ENCODE measurements around the gene NAPEPLD. TPM values are rescaled to one million over a fixed set of nuclear protein-coding genes. Genes with fewer than 3 reads are reported as not detected.

The NAPEPLD gene
- total RNA-seq, 4 donors from 2014 or later = 1.5 to 8.4 (median 4.7) TPM

DNA sequence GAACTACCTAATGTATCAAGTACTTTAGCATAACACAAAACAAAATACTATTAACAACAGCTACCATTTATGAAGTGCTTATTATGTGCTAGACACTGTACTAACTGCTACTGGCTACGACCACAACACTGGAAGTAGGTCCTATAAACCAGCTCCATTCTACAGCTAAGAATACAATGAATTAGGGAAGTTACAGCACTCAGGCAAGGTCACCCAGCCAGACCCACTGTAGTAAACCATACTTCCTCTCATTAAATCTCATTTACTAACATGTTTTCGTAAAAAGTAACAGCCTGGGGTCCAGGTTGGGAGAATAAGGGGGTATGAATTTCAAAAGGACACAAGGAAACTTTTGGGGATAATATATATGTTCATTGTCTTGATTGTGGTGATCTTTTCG is 25.4 kb downstream of the NAPEPLD start:
- TF ChIP-seq, protein P1, sequence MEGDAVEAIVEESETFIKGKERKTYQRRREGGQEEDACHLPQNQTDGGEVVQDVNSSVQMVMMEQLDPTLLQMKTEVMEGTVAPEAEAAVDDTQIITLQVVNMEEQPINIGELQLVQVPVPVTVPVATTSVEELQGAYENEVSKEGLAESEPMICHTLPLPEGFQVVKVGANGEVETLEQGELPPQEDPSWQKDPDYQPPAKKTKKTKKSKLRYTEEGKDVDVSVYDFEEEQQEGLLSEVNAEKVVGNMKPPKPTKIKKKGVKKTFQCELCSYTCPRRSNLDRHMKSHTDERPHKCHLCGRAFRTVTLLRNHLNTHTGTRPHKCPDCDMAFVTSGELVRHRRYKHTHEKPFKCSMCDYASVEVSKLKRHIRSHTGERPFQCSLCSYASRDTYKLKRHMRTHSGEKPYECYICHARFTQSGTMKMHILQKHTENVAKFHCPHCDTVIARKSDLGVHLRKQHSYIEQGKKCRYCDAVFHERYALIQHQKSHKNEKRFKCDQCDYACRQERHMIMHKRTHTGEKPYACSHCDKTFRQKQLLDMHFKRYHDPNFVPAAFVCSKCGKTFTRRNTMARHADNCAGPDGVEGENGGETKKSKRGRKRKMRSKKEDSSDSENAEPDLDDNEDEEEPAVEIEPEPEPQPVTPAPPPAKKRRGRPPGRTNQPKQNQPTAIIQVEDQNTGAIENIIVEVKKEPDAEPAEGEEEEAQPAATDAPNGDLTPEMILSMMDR (IDR thresholded peaks at IDR 0.05) = no peak
- TF ChIP-seq POLR2A (IDR thresholded peaks at IDR 0.05) = no peak
- Histone ChIP-seq H3K36me3 (peaks cover 0 to 62% (median 0%) of the 10 kb centered on the region in 3 donors), H3K9me3 (no peaks in the 10 kb centered on the region), H3K4me3 (no peak overlapping the region), H3K27ac (no peak overlapping the region), H3K4me1 (no peaks in the 10 kb centered on the region), H3K27me3 (no peaks in the 10 kb centered on the region)
- WGBS, 2 donors = 55 to 62% methylated on average over 3 of the region's 3 CpGs
- intact Hi-C loops (cut with DNase I) = no loop called here
- no peak for DNase-seq

DNA sequence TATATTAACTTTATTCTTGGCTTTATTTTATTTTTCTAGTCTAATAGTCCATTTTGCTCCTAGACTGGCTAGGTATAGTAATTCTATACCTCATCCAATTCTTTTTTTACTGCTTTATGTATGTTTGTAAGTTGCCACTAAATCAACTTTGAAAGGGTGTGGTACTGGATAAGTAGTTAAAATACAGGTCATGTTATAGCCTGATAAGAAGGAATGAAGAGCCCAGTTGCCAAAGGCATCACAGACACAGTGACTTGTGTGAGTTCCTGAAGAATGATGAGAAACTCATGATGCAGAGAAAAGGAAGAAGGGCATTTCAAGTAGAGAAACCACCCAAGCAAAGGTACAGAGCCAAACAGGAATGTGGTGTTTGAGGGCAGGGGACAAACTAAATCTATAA is 27.3 kb downstream of the NAPEPLD start:
- no peak for TF ChIP-seq POLR2A (IDR thresholded peaks at IDR 0.05)
- TF ChIP-seq, protein P1 (IDR thresholded peaks at IDR 0.05) = no peak
- Histone ChIP-seq H3K36me3 (peaks cover 0 to 44% (median 0%) of the 10 kb centered on the region in 3 donors), H3K27me3 (no peaks in the 10 kb centered on the region), H3K9me3 (no peaks in the 10 kb centered on the region), H3K27ac (no peak overlapping the region), H3K4me1 (no peaks in the 10 kb centered on the region), H3K4me3 (no peak overlapping the region)
- DNase-seq = no peak
- intact Hi-C loops (cut with DNase I) = no loop called here

DNA sequence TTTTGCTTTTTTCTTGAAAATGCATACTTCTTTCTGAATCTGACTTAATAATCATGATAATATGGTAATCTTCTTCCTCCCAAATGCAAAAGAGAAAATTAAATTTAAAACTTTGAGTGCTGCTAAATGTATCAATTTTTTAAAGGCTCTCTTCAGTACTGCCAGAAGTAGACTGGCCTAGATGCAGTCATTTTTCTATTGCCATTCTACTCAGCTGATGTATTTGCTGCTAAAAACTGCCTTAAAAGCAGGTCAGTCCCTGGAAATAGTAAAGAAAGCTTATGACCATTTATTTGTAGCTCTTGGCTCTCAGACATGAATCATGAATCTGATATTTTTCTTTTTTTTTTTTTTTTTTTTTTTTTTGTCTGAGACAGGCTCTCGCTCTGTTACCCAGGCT is 28.5 kb downstream of the NAPEPLD start:
- no peaks in the 10 kb centered on the region for H3K4me1 ChIP-seq
- intact Hi-C loops (cut with DNase I) = no loop called here
- H3K9me3 ChIP-seq = no peaks in the 10 kb centered on the region
- WGBS, 2 donors = 71 to 83% methylated on average over 1 of the region's 1 CpG
- no peaks in the 10 kb centered on the region for H3K27me3 ChIP-seq
- H3K27ac ChIP-seq = no peak overlapping the region
- peaks cover 0 to 33% (median 0%) of the 10 kb centered on the region in 3 donors for H3K36me3 ChIP-seq
- H3K4me3 ChIP-seq = no peak overlapping the region
- no peak for TF ChIP-seq POLR2A (IDR thresholded peaks at IDR 0.05)
- TF ChIP-seq, protein P1 (IDR thresholded peaks at IDR 0.05) = no peak
- DNase-seq = no peak

DNA sequence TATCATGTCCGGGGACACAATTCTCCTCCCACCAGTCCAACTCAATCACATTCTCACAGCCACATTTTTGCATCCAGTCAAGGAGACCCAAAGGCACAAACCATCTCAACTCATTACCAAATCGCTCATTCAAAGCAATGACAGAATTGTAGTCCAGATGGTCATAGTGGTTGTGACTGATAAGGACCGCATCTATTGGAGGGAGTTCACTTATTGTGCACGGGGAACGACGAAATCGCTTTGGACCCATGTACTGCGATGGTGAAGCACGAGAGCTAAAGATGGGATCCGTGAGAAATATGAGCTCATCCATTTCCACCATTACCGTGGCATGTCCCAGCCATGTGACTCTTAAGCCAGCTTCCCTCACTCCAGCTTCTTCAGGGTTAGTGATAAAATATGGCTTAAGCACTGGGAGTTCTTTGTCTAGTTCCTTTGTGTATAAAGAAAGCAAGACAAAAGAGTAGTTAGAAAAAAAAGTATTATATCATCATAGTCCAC is 29.1 kb downstream of the NAPEPLD start:
- H3K36me3 ChIP-seq = peaks cover 0 to 32% (median 0%) of the 10 kb centered on the region in 3 donors
- DNase-seq = no peak
- H3K27ac ChIP-seq = no peak overlapping the region
- no peaks in the 10 kb centered on the region for H3K4me1 ChIP-seq
- no peak overlapping the region for H3K4me3 ChIP-seq
- H3K9me3 ChIP-seq = no peaks in the 10 kb centered on the region
- no peak for TF ChIP-seq POLR2A (IDR thresholded peaks at IDR 0.05)
- H3K27me3 ChIP-seq = no peaks in the 10 kb centered on the region
- WGBS, 2 donors = 94 to 99% methylated on average over 11 of the region's 11 CpGs
- intact Hi-C loops (cut with DNase I) = no loop called here

DNA sequence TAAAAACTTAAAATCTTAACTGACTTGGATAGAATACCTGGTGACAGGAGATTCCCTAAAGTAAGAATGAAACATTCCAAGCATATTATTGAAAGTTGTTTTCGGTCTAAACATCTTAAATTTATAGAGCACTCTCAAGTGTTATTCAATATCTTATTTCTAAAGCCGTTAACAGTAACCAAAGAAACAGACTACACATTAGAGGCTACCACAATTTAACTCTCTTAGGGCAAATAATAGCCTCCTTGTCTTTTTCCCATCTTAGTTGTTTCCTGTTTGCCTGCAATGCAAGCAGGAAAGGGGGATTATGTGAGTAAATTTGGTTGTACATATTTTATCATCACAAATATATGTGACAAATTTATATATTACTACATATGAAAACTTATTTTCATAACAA is 31.4 kb downstream of the NAPEPLD start:
- Histone ChIP-seq H3K4me1 (no peaks in the 10 kb centered on the region), H3K27me3 (no peaks in the 10 kb centered on the region), H3K27ac (no peak overlapping the region), H3K9me3 (no peaks in the 10 kb centered on the region), H3K36me3 (peaks cover 0 to 50% (median 0%) of the 10 kb centered on the region in 3 donors), H3K4me3 (no peak overlapping the region)
- no peak for DNase-seq
- 93 to 95% methylated on average over 2 of the region's 2 CpGs for WGBS, 2 donors
- TF ChIP-seq POLR2A (IDR thresholded peaks at IDR 0.05) = no peak
- TF ChIP-seq, protein P1 (IDR thresholded peaks at IDR 0.05) = no peak
- intact Hi-C loops (cut with DNase I) = no loop called here

DNA sequence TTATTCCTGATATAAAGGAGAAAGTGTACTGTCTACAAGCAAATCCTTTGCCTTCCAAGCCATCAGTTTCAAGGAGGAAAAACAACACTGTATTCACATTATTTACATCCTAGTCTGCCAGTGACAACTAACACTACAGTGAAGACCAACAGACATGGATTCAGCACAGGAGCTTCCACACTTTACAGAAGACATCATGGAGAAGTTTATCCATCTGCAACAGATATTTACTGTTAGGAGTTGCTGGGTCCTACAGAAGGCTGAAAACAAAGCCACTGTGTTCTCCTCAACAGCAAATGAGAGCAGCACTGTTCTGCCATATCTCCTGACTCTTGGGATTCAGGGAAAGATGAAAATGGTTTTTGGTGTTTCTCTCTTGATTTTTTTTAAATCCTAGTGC is 31.9 kb downstream of the NAPEPLD start:
- H3K9me3 ChIP-seq = no peaks in the 10 kb centered on the region
- intact Hi-C loops (cut with DNase I) = no loop called here

More for the DNA sequence above, 31.9 kb downstream of the NAPEPLD start:
- Histone ChIP-seq H3K4me1 (no peaks in the 10 kb centered on the region), H3K36me3 (peaks cover 0 to 50% (median 0%) of the 10 kb centered on the region in 3 donors), H3K27ac (no peak overlapping the region), H3K4me3 (no peak overlapping the region), H3K27me3 (no peaks in the 10 kb centered on the region)
- DNase-seq = no peak
- TF ChIP-seq POLR2A (IDR thresholded peaks at IDR 0.05) = no peak
- TF ChIP-seq, protein P1 (IDR thresholded peaks at IDR 0.05) = no peak
